Stimulated activated naive CD8-positive, alpha-beta T cell treated with anti-CD3 and anti-CD28 coated beads, Interleukin-15, amount 100 ng/mL, for 72 hours (primary cell): Measurements from ENCODE around the gene GARIN5A.

Experiments
- ATAC-seq: fragments of 150-1000 bp; cut with Tn5 transposase; 2 replicates; pipeline ENCODE4 v1.10.0; 2021; ENCODE audit warnings: mild to moderate bottlenecking, moderate library complexity
- DNase-seq, 2 donors: peaks; one replicate each; pipeline ENCODE4 v3.0.0; 2021 to 2022
- H3K27ac Mint-ChIP-seq, 2 donors: one replicate each; pipeline ENCODE4 v1.8.0; 2022; ENCODE audit warnings: mild to moderate bottlenecking in 2 of 2, mixed read lengths in 2 of 2, moderate library complexity in 2 of 2
- H3K27me3 Mint-ChIP-seq: one replicate; pipeline ENCODE4 v1.8.0; 2022; ENCODE audit warnings: mixed read lengths
- H3K4me1 Mint-ChIP-seq: one replicate; pipeline ENCODE4 v1.8.0; 2022; ENCODE audit warnings: mild to moderate bottlenecking, mixed read lengths
- H3K4me3 Mint-ChIP-seq, 2 donors: one replicate each; pipeline ENCODE4 v1.8.0; 2022; ENCODE audit warnings: mild to moderate bottlenecking in 2 of 2, mixed read lengths in 2 of 2, moderate library complexity in 1 of 2
- H3K9me3 Mint-ChIP-seq, 2 donors: one replicate each; pipeline ENCODE4 v1.8.0; 2022; ENCODE audit warnings: mixed read lengths in 2 of 2

Gene GARIN5A

DNA sequence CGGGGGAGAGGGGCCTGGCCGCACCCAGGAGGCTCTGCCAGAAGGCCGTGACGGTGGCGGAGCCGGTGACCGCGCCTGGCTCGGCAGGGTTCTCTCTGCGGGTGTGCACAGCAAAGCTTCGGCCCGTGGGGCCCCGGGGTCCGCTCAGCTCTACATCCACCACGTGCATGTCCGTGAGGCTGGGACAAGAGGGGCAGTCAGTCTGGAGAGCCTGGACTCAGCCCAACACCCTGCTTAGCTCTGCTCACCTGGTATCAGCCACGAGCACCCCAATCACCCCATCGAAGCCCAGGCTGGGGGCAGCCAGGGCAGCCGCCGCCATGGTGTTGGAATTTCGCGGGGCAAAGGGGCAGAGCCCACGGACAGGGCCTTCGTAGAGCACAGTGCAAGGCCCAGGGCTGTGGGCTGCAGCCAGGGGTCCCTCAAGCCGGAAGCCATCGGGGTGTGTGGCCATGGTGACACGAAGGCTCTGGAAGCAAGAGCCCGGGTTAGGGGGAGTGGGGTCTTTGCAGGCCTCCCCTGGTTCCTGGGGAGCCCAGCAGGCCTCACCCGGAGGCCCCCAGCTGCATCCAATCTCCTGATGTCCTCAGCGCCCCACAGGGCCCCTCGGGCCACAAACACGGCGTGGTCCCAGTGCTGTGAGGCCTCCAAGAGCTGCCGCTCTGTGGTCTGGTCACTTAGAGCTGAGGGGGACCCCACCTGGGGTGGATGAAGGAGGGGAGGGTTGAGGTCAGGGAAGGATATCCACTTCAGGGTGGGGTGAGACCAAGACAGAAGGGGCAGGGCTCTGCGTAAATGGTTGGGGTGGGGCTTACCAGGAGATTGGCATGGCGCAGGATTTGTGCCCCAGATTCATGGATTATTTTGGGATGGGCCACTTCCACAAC is 35.7 kb upstream of the GARIN5A start:
- DNase-seq = no peak
- Mint-ChIP-seq H3K9me3 (no peaks in the 10 kb centered on the region), H3K4me3 (peak overlapping the region in 1 of 2 donors; percentile 87), H3K27me3 (peaks cover 35% of the 10 kb centered on the region), H3K27ac (peak overlapping the region in 1 of 2 donors; percentile 86), H3K4me1 (peaks cover 39% of the 10 kb centered on the region)
- ATAC-seq = no peak

- Mint-ChIP-seq H3K9me3 (no peaks in the 10 kb centered on the region), H3K4me1 (peaks cover 39% of the 10 kb centered on the region), H3K27ac (peak within 1 kb of the TSS; percentile 95 to 96), H3K27me3 (peaks cover 33% of the 10 kb centered on the region), H3K4me3 (peak within 1 kb of the TSS; percentile 80 to 87)
- peak; percentile 92 for ATAC-seq
- DNase-seq = peak; percentile 94 to 98
Measured at GRCh38 chr19:50511069-50511822, 34.6 kb upstream of the GARIN5A start, which contains the start of gene JOSD2. TSS of gene JOSD2 (minus strand) at chr19:50511191. CDS start at chr19:50510431, 760 bp downstream.

- Mint-ChIP-seq H3K4me1 (peaks cover 39% of the 10 kb centered on the region), H3K27ac (peak overlapping the region; percentile 95 to 96), H3K9me3 (no peaks in the 10 kb centered on the region), H3K27me3 (peaks cover 27% of the 10 kb centered on the region), H3K4me3 (peak overlapping the region; percentile 80 to 87)
- no peak for DNase-seq
- no peak for ATAC-seq
Measured at GRCh38 chr19:50510700-50511068, 34.0 kb upstream of the GARIN5A start.

- Mint-ChIP-seq H3K4me1 (peaks cover 39% of the 10 kb centered on the region), H3K27ac (peak overlapping the region; percentile 95 to 96), H3K9me3 (no peaks in the 10 kb centered on the region), H3K4me3 (peak overlapping the region; percentile 80 to 87), H3K27me3 (peaks cover 23% of the 10 kb centered on the region)
- ATAC-seq (no peak), DNase-seq (no peak)
Measured at GRCh38 chr19:50510121-50510670, 33.5 kb upstream of the GARIN5A start.

- H3K27ac Mint-ChIP-seq = peak overlapping the region in 1 of 2 donors; percentile 56
- H3K4me1 Mint-ChIP-seq = peaks cover 36% of the 10 kb centered on the region
Measured at GRCh38 chr19:50509366-50509765, 32.7 kb upstream of the GARIN5A start.

DNA sequence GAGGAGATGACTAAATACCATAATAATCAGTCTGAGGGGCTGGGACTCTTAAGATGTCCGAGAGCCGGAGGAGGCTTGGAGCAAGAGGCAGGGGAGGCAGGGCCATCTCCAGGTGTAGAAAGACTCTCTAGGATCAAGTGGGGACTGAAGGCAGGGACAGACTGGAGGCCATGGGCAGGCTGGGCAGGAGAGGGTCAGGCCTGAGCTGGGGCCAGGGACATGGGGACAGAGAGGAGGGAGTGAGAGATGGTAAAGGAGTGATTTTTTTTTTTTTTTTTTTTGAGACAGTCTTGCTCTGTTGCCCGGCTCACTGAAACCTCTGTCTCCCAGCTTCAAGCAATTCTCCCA is 32.2 kb upstream of the GARIN5A start:
- H3K4me3 Mint-ChIP-seq = peak overlapping the region in 1 of 2 donors; percentile 42
- H3K9me3 Mint-ChIP-seq = no peaks in the 10 kb centered on the region
- peaks cover 31% of the 10 kb centered on the region for H3K4me1 Mint-ChIP-seq
- ATAC-seq = no peak
- DNase-seq = no peak
- H3K27me3 Mint-ChIP-seq = peaks cover 11% of the 10 kb centered on the region
- peak overlapping the region in 1 of 2 donors; percentile 28 for H3K27ac Mint-ChIP-seq

More at GRCh38 chr19:50509366-50509765, 32.7 kb upstream of the GARIN5A start:
- Mint-ChIP-seq H3K9me3 (no peaks in the 10 kb centered on the region), H3K27me3 (peaks cover 16% of the 10 kb centered on the region), H3K4me3 (peak overlapping the region; percentile 80 to 87)
- ATAC-seq = no peak
- DNase-seq = no peak

GRCh38 chr19:50507376-50507775 is 30.7 kb upstream of the GARIN5A start:
- H3K27me3 Mint-ChIP-seq = no peaks in the 10 kb centered on the region
- H3K27ac Mint-ChIP-seq = no peak overlapping the region
- H3K9me3 Mint-ChIP-seq = no peaks in the 10 kb centered on the region
- DNase-seq (no peak), ATAC-seq (no peak)
- no peak overlapping the region for H3K4me3 Mint-ChIP-seq
- H3K4me1 Mint-ChIP-seq = peaks cover 31% of the 10 kb centered on the region

DNA sequence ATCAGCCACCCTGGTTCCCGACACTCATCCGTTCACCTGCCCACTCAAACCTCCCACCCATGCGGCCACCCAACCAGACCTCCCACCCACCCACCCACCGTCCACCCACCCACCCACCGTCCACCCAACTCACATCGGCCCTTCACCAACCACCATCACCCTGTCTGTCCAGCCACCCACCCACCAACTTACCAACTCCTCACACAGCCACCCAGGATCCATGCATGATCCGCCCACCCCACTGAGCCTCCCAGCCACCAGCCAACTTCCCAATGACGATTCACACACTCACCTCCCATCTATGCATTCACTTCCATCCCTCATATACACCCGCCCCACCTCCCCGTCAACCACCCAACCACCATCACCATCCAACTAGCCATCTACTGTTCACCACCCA is 30.1 kb upstream of the GARIN5A start:
- Mint-ChIP-seq H3K27me3 (no peaks in the 10 kb centered on the region), H3K4me3 (no peak overlapping the region), H3K4me1 (peaks cover 27% of the 10 kb centered on the region), H3K27ac (no peak overlapping the region), H3K9me3 (no peaks in the 10 kb centered on the region)
- ATAC-seq (no peak), DNase-seq (no peak)

DNA sequence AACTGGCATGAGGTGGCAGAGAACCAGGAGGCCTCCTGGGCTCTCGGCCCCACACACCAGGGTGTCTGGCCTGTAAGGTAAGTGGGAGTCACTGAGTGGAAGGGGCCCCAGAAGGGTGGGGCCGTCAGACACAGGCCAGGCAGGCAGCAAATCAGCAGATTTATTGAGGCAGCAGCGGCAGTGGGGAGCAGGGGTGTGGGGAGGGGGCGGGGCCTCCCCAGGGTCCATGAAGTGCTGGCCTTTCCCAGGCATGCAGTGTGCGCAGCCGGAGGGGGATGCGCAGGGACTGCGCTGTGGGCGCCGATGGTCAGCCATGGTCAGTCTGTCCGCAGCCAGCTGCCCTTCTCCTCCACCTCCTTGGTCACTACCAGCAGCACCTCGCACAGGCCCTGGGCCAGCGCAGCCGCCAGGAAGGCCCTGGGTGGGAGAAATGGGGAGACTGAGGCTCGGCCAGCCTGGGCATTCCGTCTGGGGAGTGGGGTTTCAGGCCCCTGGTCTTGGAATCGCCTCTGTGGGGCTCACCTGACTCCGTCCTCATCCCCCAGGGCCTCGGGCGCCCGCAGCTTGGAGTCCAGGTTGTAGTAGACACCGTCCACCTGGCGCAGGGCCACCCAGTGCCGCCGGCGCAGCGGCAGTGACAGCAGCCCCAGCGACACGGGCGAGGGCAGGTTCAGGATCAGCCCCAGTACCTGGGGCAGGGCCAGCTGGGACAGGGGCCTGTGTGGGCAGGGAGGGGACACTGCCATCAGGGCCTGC is 29.4 kb upstream of the GARIN5A start:
- Mint-ChIP-seq H3K9me3 (no peaks in the 10 kb centered on the region), H3K27me3 (no peaks in the 10 kb centered on the region), H3K27ac (no peak overlapping the region), H3K4me1 (peaks cover 20% of the 10 kb centered on the region), H3K4me3 (no peak overlapping the region)
- DNase-seq = no peak
- ATAC-seq = no peak

- Mint-ChIP-seq H3K27ac (no peak overlapping the region), H3K4me3 (no peak overlapping the region)
Measured at GRCh38 chr19:50501568-50502475, 25.2 kb upstream of the GARIN5A start.

GRCh38 chr19:50501186-50501567 is 24.5 kb upstream of the GARIN5A start:
- no peak for DNase-seq
- Mint-ChIP-seq H3K9me3 (no peaks in the 10 kb centered on the region), H3K27ac (no peak overlapping the region), H3K4me3 (no peak overlapping the region), H3K4me1 (no peaks in the 10 kb centered on the region), H3K27me3 (no peaks in the 10 kb centered on the region)
- ATAC-seq = peak; percentile 23

More at GRCh38 chr19:50501568-50502475, 25.2 kb upstream of the GARIN5A start:
- no peaks in the 10 kb centered on the region for H3K27me3 Mint-ChIP-seq
- no peaks in the 10 kb centered on the region for H3K9me3 Mint-ChIP-seq
- DNase-seq (no peak), ATAC-seq (peak; percentile 24)
- no peaks in the 10 kb centered on the region for H3K4me1 Mint-ChIP-seq

DNA sequence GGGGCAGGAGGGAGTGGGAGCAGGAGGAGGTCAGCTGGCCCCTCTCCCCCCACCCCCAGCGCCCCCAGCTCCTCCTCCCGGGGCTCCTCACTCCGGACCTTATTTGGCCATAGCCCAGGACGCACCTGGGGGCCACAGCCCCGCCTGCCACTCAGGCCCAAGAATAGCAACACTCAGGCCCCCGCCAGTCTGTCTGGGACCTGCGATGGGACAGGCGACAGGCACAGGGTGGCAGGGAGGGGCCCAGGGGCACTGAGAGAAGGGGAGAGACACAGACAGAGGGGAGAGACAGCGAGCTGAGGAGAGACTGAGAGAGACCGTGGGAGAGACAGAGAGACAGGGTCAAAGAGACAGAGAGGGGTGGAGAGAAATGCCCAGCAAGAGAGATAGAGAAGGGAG is 24.1 kb upstream of the GARIN5A start:
- H3K27ac Mint-ChIP-seq = no peak overlapping the region
- no peaks in the 10 kb centered on the region for H3K4me1 Mint-ChIP-seq
- H3K4me3 Mint-ChIP-seq = no peak overlapping the region
- no peaks in the 10 kb centered on the region for H3K9me3 Mint-ChIP-seq
- DNase-seq (no peak), ATAC-seq (peak; percentile 49)
- no peaks in the 10 kb centered on the region for H3K27me3 Mint-ChIP-seq

DNA sequence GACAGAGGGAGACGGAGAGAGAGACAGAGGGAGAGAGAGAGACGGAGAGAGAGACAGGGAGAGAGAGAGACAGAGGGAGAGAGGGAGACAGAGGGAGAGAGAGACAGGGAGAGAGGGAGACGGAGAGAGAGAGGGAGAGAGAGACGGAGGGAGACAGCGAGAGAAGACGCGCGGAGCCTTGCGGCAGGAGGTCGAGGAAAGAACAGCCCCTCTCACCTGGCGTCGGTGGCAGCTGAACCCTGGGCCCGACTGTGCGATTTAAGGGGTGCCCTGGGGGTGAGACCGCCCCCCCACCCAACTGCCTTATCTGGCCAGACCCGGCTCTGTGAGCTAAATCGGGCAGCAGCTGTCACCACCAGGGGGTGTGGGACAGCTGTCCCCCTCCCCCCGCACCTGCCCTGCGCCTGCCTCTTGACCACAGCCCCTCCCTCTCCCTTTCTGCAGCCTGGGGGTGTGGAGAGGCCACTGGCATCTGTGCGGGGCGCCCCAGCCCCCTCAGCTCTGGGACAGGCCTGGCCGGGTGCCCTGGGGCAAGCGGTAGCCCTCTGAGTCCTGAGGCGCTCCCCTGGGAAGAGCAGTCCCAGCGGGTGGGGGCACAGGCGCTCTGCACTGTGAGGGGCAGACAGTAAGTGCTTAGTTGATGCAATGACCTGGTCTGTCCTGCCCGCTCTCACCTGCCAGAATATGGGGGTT is 23.6 kb upstream of the GARIN5A start:
- Mint-ChIP-seq H3K4me3 (no peak overlapping the region), H3K9me3 (no peaks in the 10 kb centered on the region), H3K27ac (no peak overlapping the region), H3K27me3 (no peaks in the 10 kb centered on the region), H3K4me1 (no peaks in the 10 kb centered on the region)
- DNase-seq (peak in 1 of 2 donors; percentile 44), ATAC-seq (peak; percentile 74)
